Esophagus (tissue), 2 donors: Measurements from ENCODE around the gene CDK16. TPM values are rescaled to one million over a fixed set of nuclear protein-coding genes. Genes with fewer than 3 reads are reported as not detected.

Experiments used
- H3K27ac ChIP-seq, 2 donors: one replicate each; pipeline ENCODE4 v1.5.1; 2013; ENCODE audit warnings: low read depth in 2 of 2, mild to moderate bottlenecking in 2 of 2, inconsistent platforms in 1 of 2, low read length in 1 of 2, moderate library complexity in 1 of 2
- H3K27me3 ChIP-seq, 2 donors: one replicate each; pipeline ENCODE4 v1.6.1; 2013; ENCODE audit warnings: low read length in 2 of 2, control low read depth in 1 of 2, mild to moderate bottlenecking in 1 of 2; ENCODE audit not compliant: insufficient read depth in 2 of 2, control insufficient read depth in 1 of 2
- H3K36me3 ChIP-seq, 2 donors: one replicate each; pipeline ENCODE4 v1.6.1; 2013; ENCODE audit warnings: low read length in 1 of 2; ENCODE audit not compliant: control insufficient read depth in 2 of 2, insufficient read depth in 2 of 2
- H3K4me1 ChIP-seq, 2 donors: one replicate each; pipeline ENCODE4 v1.6.1; 2013; ENCODE audit warnings: low read length in 1 of 2; ENCODE audit not compliant: control insufficient read depth in 2 of 2, insufficient read depth in 2 of 2
- H3K4me3 ChIP-seq, 2 donors: one replicate each; pipeline ENCODE4 v1.5.1; 2013; ENCODE audit warnings: low read length in 2 of 2, mild to moderate bottlenecking in 2 of 2, low read depth in 1 of 2, moderate library complexity in 1 of 2
- H3K9me3 ChIP-seq, 2 donors: one replicate each; pipeline ENCODE4 v1.6.1; 2013; ENCODE audit warnings: mild to moderate bottlenecking in 2 of 2, low read depth in 1 of 2, low read length in 1 of 2, moderate library complexity in 1 of 2; ENCODE audit not compliant: control insufficient read depth in 2 of 2, insufficient read depth in 1 of 2
- WGBS, 2 donors: extraction: QIAGEN DNeasy Blood & Tissue Kit; methylation state at CpG; one replicate each; pipeline ENCODE4 v1.1.7; 2013; 5-methylcytosine and 5-hydroxymethylcytosine counted together
- polyA plus RNA-seq, 2 donors: library from polyadenylated mRNA; stranded (reverse); fragments of 200-250 nt; gene quantifications; one replicate each; pipeline ENCODE4 v1.2.3, GENCODE V29; 2013
- donor health status: healthy with polysubstance abuse.
- donor health status: Bipolar disorder and iron deficiency.

The CDK16 gene
- polyA plus RNA-seq, 2 donors, result 47.5 to 59.8 TPM

DNA sequence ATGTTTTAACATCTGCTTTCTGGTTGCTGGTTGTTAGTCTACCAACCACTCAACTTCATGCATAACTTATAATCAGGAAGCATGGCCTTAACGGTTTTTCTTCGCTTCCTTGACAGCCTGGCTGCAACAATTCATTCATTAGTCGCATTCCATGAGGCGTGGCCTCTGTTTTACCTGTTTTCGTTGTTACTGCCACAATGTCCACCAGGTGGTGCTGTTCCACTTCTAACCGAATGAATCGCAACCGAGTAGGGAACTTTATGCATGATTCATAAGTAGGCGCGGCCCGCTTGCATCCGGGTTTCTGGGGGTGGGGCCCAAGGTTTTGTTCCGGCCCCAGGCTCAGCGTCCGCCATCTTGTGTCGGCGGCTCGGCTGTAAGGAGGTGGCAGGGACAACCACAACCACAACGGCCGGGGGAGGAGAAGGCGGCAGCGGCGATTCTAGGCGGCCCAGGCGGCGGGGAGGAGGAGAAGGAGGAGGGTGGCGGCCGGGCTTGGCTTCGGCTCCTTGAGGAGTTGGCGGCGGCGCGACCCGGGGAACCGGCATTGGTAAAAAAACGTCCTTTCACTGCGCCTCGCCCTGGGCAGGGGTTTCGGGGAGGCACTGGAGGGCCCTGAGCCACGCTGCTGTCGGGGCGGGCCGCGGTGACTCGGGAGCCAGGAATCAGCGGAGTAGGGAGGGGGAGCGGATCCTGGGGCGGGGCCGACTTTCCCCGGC, 24.8 kb upstream of the CDK16 start, which contains the start of gene UBA1:
TSS of gene UBA1 (plus strand) at position 355 of the 719 bp plus-strand sequence. CDS start 4,974 bp downstream, outside the sequence.
- H3K36me3 ChIP-seq, result peaks cover 0 to under 1% of the 10 kb centered on the region in 2 donors
- 1% methylated on average over 43 to 50 of the region's 50 CpGs for WGBS, 2 donors
- no peaks in the 10 kb centered on the region for H3K27me3 ChIP-seq
- H3K27ac ChIP-seq, result peak within 1 kb of the TSS; percentile 91 to 96
- H3K4me1 ChIP-seq, result peaks cover 6 to 13% of the 10 kb centered on the region in 2 donors
- peak within 1 kb of the TSS; percentile 81 to 87 for H3K4me3 ChIP-seq
- no peaks in the 10 kb centered on the region for H3K9me3 ChIP-seq

- peak overlapping the region; percentile 81 to 87 for H3K4me3 ChIP-seq
- H3K36me3 ChIP-seq, result peaks cover 0 to 7% of the 10 kb centered on the region in 2 donors
- no peaks in the 10 kb centered on the region for H3K9me3 ChIP-seq
- peaks cover 6 to 13% of the 10 kb centered on the region in 2 donors for H3K4me1 ChIP-seq
- H3K27me3 ChIP-seq, result no peaks in the 10 kb centered on the region
- WGBS, 2 donors, result 4 to 17% methylated on average over 13 to 14 of the region's 14 CpGs
- H3K27ac ChIP-seq, result peak overlapping the region; percentile 91 to 96
Measured at GRCh38 chrX:47194194-47194787, 24.2 kb upstream of the CDK16 start.

DNA sequence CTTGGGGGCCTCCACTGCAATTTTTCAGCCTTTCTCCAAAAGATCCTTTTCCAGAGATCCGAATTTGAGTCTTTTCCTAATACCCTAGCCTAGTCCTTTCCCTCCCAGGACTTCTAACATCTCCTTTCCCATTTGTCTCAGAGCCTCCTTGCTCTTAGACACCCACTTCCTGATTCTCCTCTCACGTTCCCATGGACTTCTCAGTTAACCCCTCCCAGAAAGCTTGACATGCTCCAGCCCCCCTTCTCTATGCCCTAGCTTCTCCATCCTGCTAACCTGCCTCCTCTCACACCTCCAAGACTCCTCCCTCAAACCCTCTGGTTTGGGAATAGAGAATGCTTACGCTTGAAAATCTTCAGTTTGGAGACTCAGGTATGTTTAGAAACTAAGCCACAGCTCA, 22.4 kb upstream of the CDK16 start:
- Histone ChIP-seq H3K27me3 (no peaks in the 10 kb centered on the region), H3K9me3 (no peaks in the 10 kb centered on the region), H3K4me3 (no peak overlapping the region), H3K36me3 (peaks cover 11 to 16% of the 10 kb centered on the region in 2 donors), H3K4me1 (peaks cover 6 to 10% of the 10 kb centered on the region in 2 donors), H3K27ac (peak overlapping the region in 1 of 2 donors; percentile 53)
- 40 to 58% methylated on average over 3 of the region's 3 CpGs for WGBS, 2 donors

- WGBS, 2 donors, result 52 to 67% methylated on average over 7 of the region's 7 CpGs
- H3K36me3 ChIP-seq, result peaks cover 17 to 30% of the 10 kb centered on the region in 2 donors
- H3K9me3 ChIP-seq, result no peaks in the 10 kb centered on the region
- H3K27me3 ChIP-seq, result no peaks in the 10 kb centered on the region
- H3K4me1 ChIP-seq, result peaks cover 6 to 10% of the 10 kb centered on the region in 2 donors
- no peak overlapping the region for H3K27ac ChIP-seq
- H3K4me3 ChIP-seq, result no peak overlapping the region
Measured at GRCh38 chrX:47197526-47197925, 21.0 kb upstream of the CDK16 start.

DNA sequence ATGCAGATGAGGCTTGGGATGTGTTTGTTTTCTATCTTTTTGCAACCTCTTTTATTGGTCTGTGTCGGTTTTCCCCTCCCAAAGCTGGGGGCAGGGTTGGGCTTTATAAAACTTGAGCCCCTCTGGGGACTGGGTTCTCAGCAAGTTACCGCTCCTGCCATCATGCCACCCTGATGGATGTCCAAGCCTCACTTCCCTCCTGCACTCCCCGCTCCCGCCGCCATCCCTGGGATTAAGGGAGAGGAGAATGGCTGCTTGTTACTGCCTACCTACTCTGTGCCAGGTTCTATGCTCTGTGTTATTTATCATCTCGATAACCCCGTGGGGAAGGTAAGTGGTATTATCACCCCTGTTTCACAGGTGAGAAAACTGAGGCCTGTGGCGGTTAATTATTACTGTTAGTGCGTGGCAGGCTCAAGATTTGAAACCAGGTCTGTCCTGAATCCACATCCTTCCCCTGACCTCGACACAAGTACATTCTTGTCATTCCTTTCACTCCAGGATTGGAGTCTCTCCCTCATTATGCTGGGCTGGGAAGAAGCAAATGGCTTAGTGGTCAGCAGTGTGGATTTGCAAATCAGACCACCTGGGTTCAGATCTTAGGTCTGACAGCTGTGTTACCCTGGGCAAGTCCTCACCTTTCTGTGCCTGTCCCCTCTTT, 20.3 kb upstream of the CDK16 start:
- 65 to 83% methylated on average over 10 of the region's 10 CpGs for WGBS, 2 donors
- Histone ChIP-seq H3K36me3 (peaks cover 23 to 36% of the 10 kb centered on the region in 2 donors), H3K4me1 (peaks cover 6 to 10% of the 10 kb centered on the region in 2 donors), H3K9me3 (no peaks in the 10 kb centered on the region), H3K4me3 (no peak overlapping the region), H3K27me3 (no peaks in the 10 kb centered on the region), H3K27ac (no peak overlapping the region)

GRCh38 chrX:47198687-47199080, 19.8 kb upstream of the CDK16 start:
- peaks cover 6 to 10% of the 10 kb centered on the region in 2 donors for H3K4me1 ChIP-seq
- WGBS, 2 donors, result 79 to 82% methylated on average over 15 of the region's 15 CpGs
- peaks cover 26 to 39% of the 10 kb centered on the region in 2 donors for H3K36me3 ChIP-seq
- no peak overlapping the region for H3K4me3 ChIP-seq
- no peak overlapping the region for H3K27ac ChIP-seq
- H3K27me3 ChIP-seq, result no peaks in the 10 kb centered on the region
- no peaks in the 10 kb centered on the region for H3K9me3 ChIP-seq

GRCh38 chrX:47199286-47199685, 19.2 kb upstream of the CDK16 start:
- no peaks in the 10 kb centered on the region for H3K9me3 ChIP-seq
- H3K27me3 ChIP-seq, result no peaks in the 10 kb centered on the region
- H3K27ac ChIP-seq, result no peak overlapping the region
- 89 to 90% methylated on average over 10 of the region's 10 CpGs for WGBS, 2 donors
- H3K36me3 ChIP-seq, result peaks cover 26 to 39% of the 10 kb centered on the region in 2 donors
- no peak overlapping the region for H3K4me3 ChIP-seq
- peaks cover 6 to 10% of the 10 kb centered on the region in 2 donors for H3K4me1 ChIP-seq

GRCh38 chrX:47200385-47201150, 17.9 kb upstream of the CDK16 start:
- Histone ChIP-seq H3K4me1 (peaks cover 4 to 10% of the 10 kb centered on the region in 2 donors), H3K9me3 (no peaks in the 10 kb centered on the region), H3K36me3 (peaks cover 26 to 45% of the 10 kb centered on the region in 2 donors), H3K27me3 (no peaks in the 10 kb centered on the region), H3K4me3 (no peak overlapping the region), H3K27ac (peak overlapping the region; percentile 83 to 84)
- 47 to 75% methylated on average over 9 of the region's 9 CpGs for WGBS, 2 donors

DNA sequence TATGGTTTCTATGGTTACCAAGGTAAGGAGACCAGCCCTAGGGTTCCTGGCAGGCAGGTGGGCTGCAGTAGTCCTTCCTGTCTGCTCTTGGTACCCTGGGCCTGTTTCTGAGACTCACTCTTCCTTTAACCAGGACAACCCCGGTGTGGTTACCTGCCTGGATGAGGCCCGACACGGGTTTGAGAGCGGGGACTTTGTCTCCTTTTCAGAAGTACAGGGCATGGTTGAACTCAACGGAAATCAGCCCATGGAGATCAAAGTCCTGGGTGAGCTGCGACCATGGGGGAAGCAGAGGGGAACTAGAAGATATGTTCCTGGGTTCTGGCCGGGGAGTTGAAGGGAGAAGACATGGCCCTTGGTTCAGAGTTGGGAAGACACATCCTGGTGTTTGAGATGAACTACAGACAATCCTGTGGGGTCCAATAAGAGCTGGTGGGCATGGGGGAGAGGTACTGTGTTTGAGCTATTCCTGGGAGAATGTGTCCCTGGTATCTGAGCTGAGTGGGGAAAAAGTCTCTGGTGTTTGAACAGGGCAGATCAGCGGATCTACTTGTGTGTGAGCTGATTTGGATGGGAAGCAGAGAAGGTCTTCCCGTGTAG, 17.0 kb upstream of the CDK16 start:
- Histone ChIP-seq H3K27ac (peak overlapping the region in 1 of 2 donors; percentile 38), H3K9me3 (no peaks in the 10 kb centered on the region), H3K4me1 (peaks cover 0 to 6% of the 10 kb centered on the region in 2 donors), H3K36me3 (peaks cover 26 to 52% of the 10 kb centered on the region in 2 donors), H3K27me3 (no peaks in the 10 kb centered on the region), H3K4me3 (no peak overlapping the region)
- WGBS, 2 donors, result 79 to 81% methylated on average over 9 of the region's 9 CpGs
